T-cell (primary cell): ENCODE measurements around the gene PRKAG2. TPM values are rescaled to one million over a fixed set of nuclear protein-coding genes. Genes with fewer than 3 reads are reported as not detected.
A peak's percentile ranks its signal among the peaks of the same experiment; 100 is the strongest.

ENCODE experiments used
- ATAC-seq, 4 experiments: fragments of 200-7000 bp in 3 of 4; fragments of 150-1000 bp in 1 of 4; cut with Tn5 transposase; replicated peaks in 1 of 4; 1 replicate in 3 of 4; 2 replicates in 1 of 4; pipeline ENCODE4 v1.10.0; 2021; ENCODE audit warnings: moderate library complexity in 3 of 4, mild to moderate bottlenecking in 2 of 4, moderate number of reproducible peaks in 1 of 4
- CTCF ChIA-PET, 2 donors: fragments of 300-600 bp; sonication (Branson Sonifier 250); formaldehyde crosslinking; loops; one replicate each; lab custom pipeline; 2022; ENCODE audit warnings: antibody characterized with exemption in 2 of 2; lab: Charles Lee
- POLR2A ChIA-PET, 2 donors: fragments of 300-600 bp; sonication (Branson Sonifier 250); formaldehyde crosslinking; loops; one replicate each; lab custom pipeline; 2022; ENCODE audit warnings: antibody characterized with exemption in 2 of 2; lab: Charles Lee
- DNase-seq, 35 experiments: peaks; one replicate each; pipeline versions ENCODE4 v3.0.0 to v3.0.0-alpha.2; 2013 to 2023
- H3K27ac ChIP-seq: one replicate; pipeline ENCODE4 v1.5.1; 2013; ENCODE audit warnings: low read length
- H3K27me3 ChIP-seq, 2 experiments: replicated peaks in 1 of 2; 1 replicate in 1 of 2; 2 replicates in 1 of 2; pipeline versions ENCODE4 v1.6.1 to v1.7.0; 2013; ENCODE audit warnings: low read length in 1 of 2, mixed read lengths in 1 of 2; ENCODE audit not compliant: control insufficient read depth in 2 of 2, insufficient read depth in 2 of 2; ENCODE audit errors: extremely low read depth in 1 of 2
- H3K36me3 ChIP-seq, 2 donors: 1 replicate in 1 of 2; 2 replicates in 1 of 2; pipeline versions ENCODE4 v1.6.1 to v1.7.0; 2013; ENCODE audit warnings: low read length in 1 of 2; ENCODE audit not compliant: control insufficient read depth in 2 of 2, insufficient read depth in 1 of 2; ENCODE audit errors: extremely low read depth in 1 of 2
- H3K4me1 ChIP-seq, 2 experiments: 1 replicate in 1 of 2; 2 replicates in 1 of 2; pipeline versions ENCODE4 v1.6.1 to v1.7.0; 2013; ENCODE audit warnings: low read length in 2 of 2, mixed read lengths in 1 of 2; ENCODE audit not compliant: insufficient read depth in 2 of 2, control insufficient read depth in 1 of 2; ENCODE audit errors: extremely low read depth in 1 of 2
- H3K4me3 ChIP-seq, 2 donors: 1 replicate in 1 of 2; 2 replicates in 1 of 2; pipeline versions ENCODE4 v1.5.1 to v1.7.0; 2013; ENCODE audit warnings: mild to moderate bottlenecking in 2 of 2, low read length in 1 of 2, moderate library complexity in 1 of 2; ENCODE audit not compliant: control insufficient read depth in 1 of 2; ENCODE audit errors: extremely low read depth in 1 of 2
- H3K9me3 ChIP-seq: 2 replicates; pipeline ENCODE4 v1.7.0; 2013
- H3K27ac Mint-ChIP-seq, 2 donors: one replicate each; pipeline ENCODE4 v1.8.0; 2020 to 2021; ENCODE audit warnings: mild to moderate bottlenecking in 2 of 2, mixed read lengths in 2 of 2
- H3K27me3 Mint-ChIP-seq, 2 donors: one replicate each; pipeline ENCODE4 v1.8.0; 2021 to 2022; ENCODE audit warnings: mixed read lengths in 2 of 2
- H3K36me3 Mint-ChIP-seq: one replicate; pipeline ENCODE4 v1.8.0; 2021; ENCODE audit warnings: mixed read lengths
- H3K4me1 Mint-ChIP-seq, 3 donors: one replicate each; pipeline ENCODE4 v1.8.0; 2020 to 2022; ENCODE audit warnings: mixed read lengths in 3 of 3, mild to moderate bottlenecking in 1 of 3
- H3K4me3 Mint-ChIP-seq, 3 donors: one replicate each; pipeline ENCODE4 v1.8.0; 2020 to 2022; ENCODE audit warnings: mild to moderate bottlenecking in 3 of 3, mixed read lengths in 3 of 3, moderate library complexity in 3 of 3
- H3K9me3 Mint-ChIP-seq, 3 donors: one replicate each; pipeline ENCODE4 v1.8.0; 2020 to 2022; ENCODE audit warnings: mixed read lengths in 3 of 3
- WGBS: methylation state at CpG from one replicate; pipeline ENCODE4 v1.1.5; 2013; ENCODE audit warnings: missing lambda C conversion rate; ENCODE audit not compliant: insufficient coverage; 5-methylcytosine and 5-hydroxymethylcytosine counted together
- total RNA-seq, 35 experiments: library from RNA in 6 of 35; stranded (reverse) in 6 of 35; fragments of 120-200 nt in 1 of 35; gene quantifications; one replicate each; pipeline versions ENCODE4 v1.2.1 to v1.2.4 and lab custom pipeline; 2013 to 2026

Gene PRKAG2
- total RNA-seq, 5 donors from 2014 or later (not counting 1 experiment from before 2014, with no cell fraction given): 43.0 to 59.9 (median 49.3) TPM

- 80% methylated on average over 1 of the region's 9 CpGs for WGBS
- Mint-ChIP-seq H3K27me3 (no peaks in the 10 kb centered on the region), H3K36me3 (no peaks in the 10 kb centered on the region), H3K27ac (no peak overlapping the region), H3K9me3 (peaks cover 0 to 4% (median 4%) of the 10 kb centered on the region in 3 donors), H3K4me1 (peaks cover 6 to 7% (median 7%) of the 10 kb centered on the region in 3 donors), H3K4me3 (no peak overlapping the region)
- ChIA-PET CTCF (no interaction called here), POLR2A (interaction anchor here in 1 of 2 donors (0.5 kb wide), 1 partner anchor 39 kb away, joined by 3 read pairs; no protein-coding TSS in a partner anchor)
- H3K36me3 ChIP-seq: no peaks in the 10 kb centered on the region
- H3K9me3 ChIP-seq: no peaks in the 10 kb centered on the region
- no peaks in the 10 kb centered on the region for H3K27me3 ChIP-seq
- H3K4me3 ChIP-seq: no peak overlapping the region
- no peak overlapping the region for H3K27ac ChIP-seq
- ATAC-seq: no peak
- no peak for DNase-seq
- peaks cover 0 to 2% of the 10 kb centered on the region in 2 experiments for H3K4me1 ChIP-seq
These were observed 239.1 kb downstream of the PRKAG2 start for GRCh38 chr7:151637781-151638261.

- Mint-ChIP-seq H3K4me1 (peaks cover 22 to 27% (median 24%) of the 10 kb centered on the region in 3 donors), H3K4me3 (no peak overlapping the region), H3K36me3 (no peaks in the 10 kb centered on the region), H3K27ac (peak overlapping the region; percentile 39 to 52), H3K9me3 (peaks cover 0 to 4% (median 4%) of the 10 kb centered on the region in 3 donors), H3K27me3 (no peaks in the 10 kb centered on the region)
- Histone ChIP-seq H3K4me3 (no peak overlapping the region), H3K27ac (no peak overlapping the region), H3K27me3 (no peaks in the 10 kb centered on the region), H3K9me3 (no peaks in the 10 kb centered on the region), H3K36me3 (no peaks in the 10 kb centered on the region), H3K4me1 (peaks cover 6 to 9% of the 10 kb centered on the region in 2 experiments)
- ATAC-seq (no peak), DNase-seq (no peak)
- WGBS: no CpG with 5 or more reads among the region's 2 CpGs
- POLR2A ChIA-PET: no interaction called here
- CTCF ChIA-PET: no interaction called here
These were observed 242.3 kb downstream of the PRKAG2 start for GRCh38 chr7:151634643-151635042.

- H3K9me3 Mint-ChIP-seq: peaks cover 0 to 4% (median 4%) of the 10 kb centered on the region in 3 donors
- no peaks in the 10 kb centered on the region for H3K36me3 Mint-ChIP-seq
- no peak overlapping the region for H3K4me3 ChIP-seq
- H3K27me3 ChIP-seq: no peaks in the 10 kb centered on the region
- no peaks in the 10 kb centered on the region for H3K36me3 ChIP-seq
- ChIA-PET POLR2A (interaction anchor here in 1 of 2 donors (0.6 kb wide), 1 partner anchor 758 kb away, joined by 13 read pairs; no protein-coding TSS in a partner anchor), CTCF (interaction anchor here (0.6 to 1.9 kb wide), 5 partner anchors 10 to 317 kb away, joined by 3 to 4 read pairs (median 4); no protein-coding TSS in a partner anchor)
- WGBS: no CpG with 5 or more reads among the region's 1 CpG
- ATAC-seq (no peak), DNase-seq (no peak)
- H3K9me3 ChIP-seq: no peaks in the 10 kb centered on the region
- H3K4me1 Mint-ChIP-seq: peaks cover 30 to 33% (median 32%) of the 10 kb centered on the region in 3 donors
- peak overlapping the region; percentile 95 for H3K27ac Mint-ChIP-seq
- peak overlapping the region; percentile 69 for H3K27ac ChIP-seq
- H3K4me3 Mint-ChIP-seq: peak overlapping the region; percentile 93 to 100 (median 93)
- H3K4me1 ChIP-seq: peaks cover 6 to 9% of the 10 kb centered on the region in 2 experiments
- no peaks in the 10 kb centered on the region for H3K27me3 Mint-ChIP-seq
These were observed 243.5 kb downstream of the PRKAG2 start for GRCh38 chr7:151633516-151633812.

- 1% methylated on average over 18 of the region's 28 CpGs for WGBS
- peak overlapping the region; percentile 70 to 76 for H3K4me3 ChIP-seq
These were observed 244.0 kb downstream of the PRKAG2 start for GRCh38 chr7:151632750-151633515.

GRCh38 chr7:151631953-151632749, 244.8 kb downstream of the PRKAG2 start:
- Mint-ChIP-seq H3K36me3 (no peaks in the 10 kb centered on the region), H3K9me3 (peaks cover 0 to 4% (median 4%) of the 10 kb centered on the region in 3 donors), H3K27ac (peak overlapping the region; percentile 95), H3K4me3 (peak overlapping the region; percentile 93 to 100 (median 93)), H3K4me1 (peaks cover 36 to 38% (median 37%) of the 10 kb centered on the region in 3 donors), H3K27me3 (no peaks in the 10 kb centered on the region)
- ATAC-seq (peak; percentile 87 to 90 (median 88)), DNase-seq (peak; percentile 69 to 95 (median 82))
- ChIA-PET POLR2A (interaction anchor here (0.6 to 0.8 kb wide), 4 partner anchors 87 to 695 kb away, joined by 3 to 8 read pairs (median 4); partner anchors contain the start of gene RHEB (in 1 of the 2)), CTCF (interaction anchor here (0.7 to 1.9 kb wide), 7 partner anchors 11 to 545 kb away, joined by 3 to 5 read pairs (median 4); partner anchors contain the start of gene RHEB (in 1 of the 2))
- Histone ChIP-seq H3K27me3 (no peaks in the 10 kb centered on the region), H3K4me3 (peak overlapping the region; percentile 70 to 76), H3K9me3 (no peaks in the 10 kb centered on the region), H3K27ac (peak overlapping the region; percentile 69), H3K4me1 (peaks cover 6 to 9% of the 10 kb centered on the region in 2 experiments), H3K36me3 (no peaks in the 10 kb centered on the region)
- under 1% methylated on average over 91 of the region's 111 CpGs for WGBS

More at GRCh38 chr7:151632750-151633515, 244.0 kb downstream of the PRKAG2 start:
- peak overlapping the region; percentile 69 for H3K27ac ChIP-seq
- H3K27me3 ChIP-seq: no peaks in the 10 kb centered on the region
- peaks cover 0 to 4% (median 4%) of the 10 kb centered on the region in 3 donors for H3K9me3 Mint-ChIP-seq
- H3K36me3 ChIP-seq: no peaks in the 10 kb centered on the region
- peaks cover 34 to 36% (median 35%) of the 10 kb centered on the region in 3 donors for H3K4me1 Mint-ChIP-seq
- H3K4me1 ChIP-seq: peaks cover 6 to 9% of the 10 kb centered on the region in 2 experiments
- POLR2A ChIA-PET: interaction anchor here (0.6 kb wide), 3 partner anchors 90 to 759 kb away, joined by 3 to 13 read pairs (median 8); no protein-coding TSS in a partner anchor
- DNase-seq (peak; percentile 21 to 78 (median 46)), ATAC-seq (peak; percentile 35 to 66 (median 37))
- no peaks in the 10 kb centered on the region for H3K27me3 Mint-ChIP-seq
- no peaks in the 10 kb centered on the region for H3K9me3 ChIP-seq
- H3K36me3 Mint-ChIP-seq: no peaks in the 10 kb centered on the region
- peak overlapping the region; percentile 95 for H3K27ac Mint-ChIP-seq
- CTCF ChIA-PET: interaction anchor here (0.6 to 1.9 kb wide), 8 partner anchors 11 to 546 kb away, joined by 3 to 5 read pairs (median 4); partner anchors contain the start of gene RHEB (in 1 of the 2)
- H3K4me3 Mint-ChIP-seq: peak overlapping the region; percentile 93 to 100 (median 93)
